COR-L47 (cell line): Measurements from ENCODE around the gene CD1E.
"Not testable (repeated sequence)": the region's sequence is repeated elsewhere in the genome, so short reads cannot be mapped to it uniquely, and the experiment has no call there.

Experiments used
- DNase-seq: peaks from one replicate; lab custom pipeline; 2025; lab: John Stamatoyannopoulos, UW

Gene CD1E

GRCh38 chr1:158362941-158363340 lies 9.2 kb downstream of the CD1E start:
- no peak for DNase-seq

GRCh38 chr1:158366783-158367182 lies 13.1 kb downstream of the CD1E start:
- DNase-seq: no peak

GRCh38 chr1:158371188-158371953 lies 17.7 kb downstream of the CD1E start:
- DNase-seq: no peak

- DNase-seq: not testable (repeated sequence)
Measured at GRCh38 chr1:158374101-158374500, 20.4 kb downstream of the CD1E start.

- DNase-seq: no peak
Measured at GRCh38 chr1:158374860-158375259, 21.2 kb downstream of the CD1E start.

- no peak for DNase-seq
Measured at GRCh38 chr1:158390331-158390730, 36.6 kb downstream of the CD1E start.

GRCh38 chr1:158391099-158391498 lies 37.4 kb downstream of the CD1E start:
- no peak for DNase-seq

GRCh38 chr1:158393476-158393875 lies 39.8 kb downstream of the CD1E start:
- no peak for DNase-seq

- DNase-seq: no peak
Measured at GRCh38 chr1:158396646-158397045, 43.0 kb downstream of the CD1E start.

GRCh38 chr1:158398818-158399514 lies 45.3 kb downstream of the CD1E start, which contains the start of gene OR10T2:
Gene OR10T2 (minus strand): TSS chr1:158399466. CDS start chr1:158399466, 0 bp downstream.
- DNase-seq: no peak

- no peak for DNase-seq
Measured at GRCh38 chr1:158400871-158401270, 47.2 kb downstream of the CD1E start.

GRCh38 chr1:158407092-158407491 lies 53.4 kb downstream of the CD1E start:
- DNase-seq: no peak
